Immature natural killer cell (primary cell): ENCODE results near the gene PFDN1. TPM values are rescaled to one million over a fixed set of nuclear protein-coding genes. Genes with fewer than 3 reads are reported as not detected.

Source experiments
- DNase-seq, 3 donors: peaks; one replicate each; pipeline ENCODE4 v3.0.0; 2022; ENCODE audit warnings: mixed read lengths in 1 of 3
- H3K27ac Mint-ChIP-seq, 6 donors: one replicate each; pipeline ENCODE4 v1.8.0; 2020; ENCODE audit warnings: mixed read lengths in 6 of 6, mild to moderate bottlenecking in 5 of 6, inconsistent platforms in 4 of 6, moderate library complexity in 3 of 6
- H3K27me3 Mint-ChIP-seq, 3 donors: one replicate each; pipeline ENCODE4 v1.8.0; 2020 to 2021; ENCODE audit warnings: low read depth in 3 of 3, mild to moderate bottlenecking in 3 of 3, mixed read lengths in 3 of 3, moderate library complexity in 3 of 3, inconsistent platforms in 1 of 3
- H3K36me3 Mint-ChIP-seq, 3 donors: one replicate each; pipeline ENCODE4 v1.8.0; 2020; ENCODE audit warnings: mixed read lengths in 3 of 3, inconsistent platforms in 2 of 3, mild to moderate bottlenecking in 2 of 3
- H3K4me1 Mint-ChIP-seq, 2 donors: one replicate each; pipeline ENCODE4 v1.8.0; 2020; ENCODE audit warnings: inconsistent platforms in 2 of 2, mild to moderate bottlenecking in 2 of 2, mixed read lengths in 2 of 2, moderate library complexity in 1 of 2
- H3K4me3 Mint-ChIP-seq, 5 donors: one replicate each; pipeline ENCODE4 v1.8.0; 2020; ENCODE audit warnings: mild to moderate bottlenecking in 5 of 5, mixed read lengths in 5 of 5, inconsistent platforms in 3 of 5, moderate library complexity in 3 of 5
- H3K9me3 Mint-ChIP-seq, 6 donors: one replicate each; pipeline ENCODE4 v1.8.0; 2020; ENCODE audit warnings: mild to moderate bottlenecking in 6 of 6, mixed read lengths in 6 of 6, inconsistent platforms in 4 of 6, moderate library complexity in 3 of 6
- polyA plus RNA-seq, 3 donors: library from polyadenylated mRNA; unstranded; fragments of 300-500 nt; fragmentation: Illumina TruSeq; gene quantifications; one replicate each; pipeline ENCODE4 v1.2.3, GENCODE V29; 2021

Gene PFDN1
- polyA plus RNA-seq, 3 donors from 2014 or later = 114 to 225 (median 150) TPM

GRCh38 chr5:140242890-140243585, 59.9 kb downstream of the PFDN1 start:
- Mint-ChIP-seq H3K9me3 (no peaks in the 10 kb centered on the region), H3K27me3 (peaks cover 0 to 2% (median 0%) of the 10 kb centered on the region in 3 donors), H3K4me3 (no peak overlapping the region), H3K36me3 (peaks cover 0 to 10% (median 9%) of the 10 kb centered on the region in 3 donors), H3K4me1 (peaks cover 7 to 9% of the 10 kb centered on the region in 2 donors), H3K27ac (no peak overlapping the region)
- DNase-seq = no peak

- H3K4me3 Mint-ChIP-seq = no peak overlapping the region
- no peaks in the 10 kb centered on the region for H3K9me3 Mint-ChIP-seq
- no peak overlapping the region for H3K27ac Mint-ChIP-seq
- peaks cover 7 to 9% of the 10 kb centered on the region in 2 donors for H3K4me1 Mint-ChIP-seq
- peaks cover 0 to 10% (median 9%) of the 10 kb centered on the region in 3 donors for H3K36me3 Mint-ChIP-seq
- no peak for DNase-seq
- peaks cover 0 to 2% (median 0%) of the 10 kb centered on the region in 3 donors for H3K27me3 Mint-ChIP-seq
These were observed 60.8 kb downstream of the PFDN1 start for GRCh38 chr5:140242099-140242498.

- H3K36me3 Mint-ChIP-seq = peaks cover 0 to 10% (median 9%) of the 10 kb centered on the region in 3 donors
- H3K4me1 Mint-ChIP-seq = peaks cover 7 to 9% of the 10 kb centered on the region in 2 donors
- H3K27ac Mint-ChIP-seq = no peak overlapping the region
- H3K27me3 Mint-ChIP-seq = peaks cover 0 to 2% (median 0%) of the 10 kb centered on the region in 3 donors
- DNase-seq = no peak
- H3K4me3 Mint-ChIP-seq = no peak overlapping the region
- H3K9me3 Mint-ChIP-seq = no peaks in the 10 kb centered on the region
These were observed 61.8 kb downstream of the PFDN1 start for GRCh38 chr5:140240987-140241706.

- no peak overlapping the region for H3K4me3 Mint-ChIP-seq
- H3K4me1 Mint-ChIP-seq = peaks cover 7 to 8% of the 10 kb centered on the region in 2 donors
- H3K36me3 Mint-ChIP-seq = peaks cover 0 to 7% (median 6%) of the 10 kb centered on the region in 3 donors
- peak; percentile 8 to 17 (median 16) for DNase-seq
- H3K27ac Mint-ChIP-seq = no peak overlapping the region
- H3K9me3 Mint-ChIP-seq = no peaks in the 10 kb centered on the region
- peaks cover 0 to 2% (median 0%) of the 10 kb centered on the region in 3 donors for H3K27me3 Mint-ChIP-seq
These were observed 62.8 kb downstream of the PFDN1 start for GRCh38 chr5:140239939-140240700.

- peaks cover 0 to 2% (median 0%) of the 10 kb centered on the region in 3 donors for H3K27me3 Mint-ChIP-seq
- no peaks in the 10 kb centered on the region for H3K9me3 Mint-ChIP-seq
- no peak overlapping the region for H3K27ac Mint-ChIP-seq
- no peak overlapping the region for H3K4me3 Mint-ChIP-seq
- H3K36me3 Mint-ChIP-seq = peaks cover 0 to under 1% (median 0%) of the 10 kb centered on the region in 3 donors
- DNase-seq = no peak
- H3K4me1 Mint-ChIP-seq = peaks cover under 1 to 1% of the 10 kb centered on the region in 2 donors
These were observed 63.4 kb downstream of the PFDN1 start for GRCh38 chr5:140239461-140239860.

GRCh38 chr5:140238756-140239155, 64.1 kb downstream of the PFDN1 start:
- DNase-seq = no peak
- Mint-ChIP-seq H3K27ac (no peak overlapping the region), H3K4me3 (no peak overlapping the region), H3K36me3 (no peaks in the 10 kb centered on the region), H3K9me3 (no peaks in the 10 kb centered on the region), H3K4me1 (no peaks in the 10 kb centered on the region), H3K27me3 (peaks cover 0 to 2% (median 0%) of the 10 kb centered on the region in 3 donors)

GRCh38 chr5:140236891-140237598, 65.9 kb downstream of the PFDN1 start:
- no peak for DNase-seq
- Mint-ChIP-seq H3K27me3 (peaks cover 0 to 2% (median 2%) of the 10 kb centered on the region in 3 donors), H3K4me1 (no peaks in the 10 kb centered on the region), H3K27ac (no peak overlapping the region), H3K9me3 (no peaks in the 10 kb centered on the region), H3K4me3 (no peak overlapping the region), H3K36me3 (no peaks in the 10 kb centered on the region)

GRCh38 chr5:140235791-140236551, 66.9 kb downstream of the PFDN1 start:
- no peak overlapping the region for H3K27ac Mint-ChIP-seq
- H3K4me1 Mint-ChIP-seq = no peaks in the 10 kb centered on the region
- H3K4me3 Mint-ChIP-seq = no peak overlapping the region
- H3K9me3 Mint-ChIP-seq = no peaks in the 10 kb centered on the region
- H3K27me3 Mint-ChIP-seq = peaks cover 0 to 2% (median 1%) of the 10 kb centered on the region in 3 donors
- H3K36me3 Mint-ChIP-seq = no peaks in the 10 kb centered on the region
- no peak for DNase-seq

- DNase-seq = no peak
- H3K27ac Mint-ChIP-seq = no peak overlapping the region
- H3K27me3 Mint-ChIP-seq = peaks cover 1 to 3% (median 2%) of the 10 kb centered on the region in 3 donors
- no peaks in the 10 kb centered on the region for H3K9me3 Mint-ChIP-seq
- no peaks in the 10 kb centered on the region for H3K4me1 Mint-ChIP-seq
- no peak overlapping the region for H3K4me3 Mint-ChIP-seq
- no peaks in the 10 kb centered on the region for H3K36me3 Mint-ChIP-seq
These were observed 68.4 kb downstream of the PFDN1 start for GRCh38 chr5:140234377-140234989.

GRCh38 chr5:140232731-140233130, 70.2 kb downstream of the PFDN1 start:
- DNase-seq = no peak
- peaks cover 1 to 4% (median 2%) of the 10 kb centered on the region in 3 donors for H3K27me3 Mint-ChIP-seq
- no peak overlapping the region for H3K4me3 Mint-ChIP-seq
- no peaks in the 10 kb centered on the region for H3K4me1 Mint-ChIP-seq
- no peaks in the 10 kb centered on the region for H3K9me3 Mint-ChIP-seq
- H3K36me3 Mint-ChIP-seq = no peaks in the 10 kb centered on the region
- no peak overlapping the region for H3K27ac Mint-ChIP-seq

- Mint-ChIP-seq H3K4me3 (no peak overlapping the region), H3K27ac (no peak overlapping the region), H3K4me1 (no peaks in the 10 kb centered on the region), H3K36me3 (no peaks in the 10 kb centered on the region), H3K9me3 (peaks cover 0 to 2% (median 0%) of the 10 kb centered on the region in 6 donors), H3K27me3 (peaks cover 3 to 4% (median 4%) of the 10 kb centered on the region in 3 donors)
- no peak for DNase-seq
These were observed 72.5 kb downstream of the PFDN1 start for GRCh38 chr5:140230373-140230772.

GRCh38 chr5:140228364-140228837, 74.5 kb downstream of the PFDN1 start:
- Mint-ChIP-seq H3K27ac (no peak overlapping the region), H3K4me1 (no peaks in the 10 kb centered on the region), H3K9me3 (peaks cover 0 to 2% (median 0%) of the 10 kb centered on the region in 6 donors), H3K27me3 (peaks cover 3 to 6% (median 6%) of the 10 kb centered on the region in 3 donors), H3K36me3 (no peaks in the 10 kb centered on the region), H3K4me3 (no peak overlapping the region)
- DNase-seq = no peak
